OCI-LY3 (cell line): ENCODE measurements around the gene NBEAL2.
A peak's percentile ranks its signal among the peaks of the same experiment; 100 is the strongest.

Experiments
- H2AFZ ChIP-seq: fragments of 200-600, 300-600 bp; shearing (Covaris generic); 2 replicates; pipeline ENCODE4 v1.6.0; 2014; ENCODE audit warnings: antibody characterized with exemption, low read depth, low read length
- H3K27ac ChIP-seq: fragments of 200-600, 300-600 bp; sonication (generic); 2 replicates; pipeline ENCODE4 v1.5.1; 2014; ENCODE audit warnings: mild to moderate bottlenecking, low read length, moderate library complexity, mixed read lengths
- H3K27me3 ChIP-seq: fragments of 200-600, 300-600 bp; sonication (generic); 2 replicates; pipeline ENCODE4 v1.6.1; 2014; ENCODE audit warnings: low read depth, low read length, mixed read lengths
- H3K36me3 ChIP-seq: fragments of 200-600, 300-600 bp; sonication (generic); replicated peaks from 2 replicates; pipeline ENCODE3; 2014; ENCODE audit warnings: low read depth, low read length, mixed read lengths
- H3K4me1 ChIP-seq: fragments of 300-600, 200-600 bp; sonication (generic); 2 replicates; pipeline ENCODE4 v1.6.1; 2014; ENCODE audit warnings: low read length, mixed read lengths
- H3K4me2 ChIP-seq: fragments of 200-600, 300-600 bp; sonication (generic); 2 replicates; pipeline ENCODE4 v1.6.1; 2014; ENCODE audit warnings: low read length, mixed read lengths
- H3K4me3 ChIP-seq: fragments of 300-600, 200-600 bp; sonication (generic); 2 replicates; pipeline ENCODE4 v1.5.1; 2014; ENCODE audit warnings: antibody characterized with exemption, mild to moderate bottlenecking, low read length, moderate library complexity
- H3K79me2 ChIP-seq: fragments of 300-600, 200-600 bp; shearing (Covaris generic); 2 replicates; pipeline ENCODE4 v1.6.1; 2014; ENCODE audit warnings: mild to moderate bottlenecking, low read length, mixed read lengths
- H3K9ac ChIP-seq: fragments of 300-600, 200-600 bp; shearing (Covaris generic); 2 replicates; pipeline ENCODE4 v1.6.0; 2014; ENCODE audit warnings: mild to moderate bottlenecking, low read length, moderate library complexity
- H3K9me3 ChIP-seq: fragments of 200-600, 300-600 bp; shearing (Covaris generic); 2 replicates; pipeline ENCODE4 v1.6.1; 2014; ENCODE audit warnings: low read length, mixed read lengths; ENCODE audit not compliant: insufficient read depth
- H4K20me1 ChIP-seq: fragments of 200-600, 300-600 bp; sonication (generic); 2 replicates; pipeline ENCODE4 v1.6.1; 2016; ENCODE audit warnings: low read length, mixed read lengths; ENCODE audit not compliant: insufficient read depth
- EZH2phosphoT487 ChIP-seq: fragments of 200-600 bp; shearing (Covaris generic); IDR thresholded peaks from 2 replicates; pipeline ENCODE4 v1.6.1; 2018; ENCODE audit warnings: antibody characterized with exemption, mixed run types, low read depth
- TF ChIP-seq, protein P1 (sequence below): fragments of 200-600, 300-600 bp; sonication (generic); IDR thresholded peaks from 2 replicates; pipeline ENCODE4 v1.5.1; 2014; ENCODE audit warnings: antibody characterized with exemption, low read length, low read depth

NBEAL2 gene, protein sequence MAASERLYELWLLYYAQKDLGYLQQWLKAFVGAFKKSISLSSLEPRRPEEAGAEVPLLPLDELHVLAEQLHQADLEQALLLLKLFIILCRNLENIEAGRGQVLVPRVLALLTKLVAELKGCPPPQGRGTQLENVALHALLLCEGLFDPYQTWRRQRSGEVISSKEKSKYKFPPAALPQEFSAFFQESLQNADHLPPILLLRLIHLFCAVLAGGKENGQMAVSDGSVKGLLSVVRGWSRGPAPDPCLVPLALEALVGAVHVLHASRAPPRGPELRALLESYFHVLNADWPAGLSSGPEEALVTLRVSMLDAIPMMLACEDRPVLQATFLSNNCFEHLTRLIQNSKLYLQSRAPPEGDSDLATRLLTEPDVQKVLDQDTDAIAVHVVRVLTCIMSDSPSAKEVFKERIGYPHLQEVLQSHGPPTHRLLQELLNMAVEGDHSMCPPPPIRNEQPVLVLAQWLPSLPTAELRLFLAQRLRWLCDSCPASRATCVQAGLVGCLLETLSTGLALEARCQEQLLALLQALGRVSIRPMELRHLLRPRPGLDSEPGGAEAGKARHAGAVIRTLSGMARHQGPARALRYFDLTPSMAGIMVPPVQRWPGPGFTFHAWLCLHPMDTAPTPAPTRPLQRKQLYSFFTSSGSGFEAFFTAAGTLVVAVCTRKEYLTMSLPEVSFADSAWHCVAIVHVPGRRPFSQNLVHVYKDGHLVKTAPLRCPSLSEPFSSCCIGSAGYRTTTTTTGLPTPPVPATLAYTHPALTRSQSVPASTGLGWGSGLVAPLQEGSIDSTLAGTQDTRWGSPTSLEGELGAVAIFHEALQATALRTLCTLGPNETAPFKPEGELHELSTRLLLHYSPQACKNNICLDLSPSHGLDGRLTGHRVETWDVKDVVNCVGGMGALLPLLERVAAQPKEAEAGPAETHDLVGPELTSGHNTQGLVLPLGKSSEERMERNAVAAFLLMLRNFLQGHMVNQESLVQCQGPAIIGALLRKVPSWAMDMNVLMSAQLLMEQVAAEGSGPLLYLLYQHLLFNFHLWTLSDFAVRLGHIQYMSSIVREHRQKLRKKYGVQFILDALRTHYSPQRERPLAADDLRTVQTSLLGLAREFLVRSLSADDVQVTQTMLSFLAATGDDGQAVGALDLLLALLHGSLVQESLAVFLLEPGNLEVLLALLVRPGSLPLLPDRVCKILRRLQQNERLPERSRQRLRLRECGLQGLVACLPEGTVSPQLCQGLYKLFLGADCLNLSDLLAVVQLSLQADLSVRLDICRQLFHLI (N-terminal part only)

DNA sequence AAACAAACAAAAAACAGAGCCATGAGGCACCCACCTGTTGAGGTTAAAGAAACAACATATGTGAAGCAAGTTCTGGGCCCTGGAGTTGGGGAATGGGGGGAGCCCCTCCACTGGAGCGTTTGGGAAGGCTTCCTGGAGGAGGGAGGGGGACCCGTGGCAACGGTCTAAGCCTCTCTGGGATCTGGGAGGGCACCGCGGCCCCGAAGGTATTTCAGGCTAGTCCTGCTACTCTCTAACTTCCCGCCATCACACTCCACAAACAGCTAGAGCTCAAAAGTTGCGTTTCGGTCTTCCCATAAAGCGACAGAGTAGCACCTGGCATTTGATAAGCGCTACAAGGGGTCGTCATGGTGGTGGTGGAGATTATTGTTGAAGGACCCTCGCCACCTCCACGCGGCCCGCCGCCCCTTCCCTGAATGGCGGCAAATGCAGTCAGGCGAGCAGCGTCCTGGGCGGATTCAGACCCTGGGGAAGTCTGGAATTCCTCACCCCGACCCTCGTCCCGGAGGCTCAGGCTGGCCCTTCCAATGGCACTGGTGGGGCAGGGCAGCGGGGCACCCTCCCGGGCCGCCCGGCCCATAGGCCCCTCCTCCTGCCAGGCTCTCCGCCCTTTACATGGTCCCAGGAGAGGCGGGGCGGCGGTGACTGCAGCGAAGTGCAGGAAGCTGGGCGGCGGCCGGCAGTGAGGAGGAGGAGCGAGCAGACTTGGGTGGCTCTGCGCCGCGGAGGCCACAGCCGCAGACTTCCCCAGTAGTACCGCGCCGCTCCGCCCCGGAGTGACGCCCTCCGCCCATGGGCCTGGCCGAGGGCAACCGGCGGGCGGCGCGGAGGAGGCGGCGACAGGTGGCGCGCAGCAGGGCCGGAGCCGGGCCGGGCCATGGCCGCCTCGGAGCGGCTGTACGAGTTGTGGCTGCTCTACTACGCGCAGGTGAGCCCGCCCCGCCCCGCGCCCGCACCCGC is at the start of gene NBEAL2:
TSS of gene NBEAL2 (plus strand) at position 682 of the 960 bp plus-strand sequence. CDS start at position 878, 196 bp downstream.
- Histone ChIP-seq H3K27me3 (no peaks in the 10 kb centered on the region), H3K4me3 (peak within 1 kb of the TSS; percentile 99), H4K20me1 (peaks cover 14% of the 10 kb centered on the region; the same call in 1 of the 2 replicates), H3K4me2 (peak within 1 kb of the TSS; percentile 96), H3K9me3 (no peaks in the 10 kb centered on the region), H2AFZ (peak within 1 kb of the TSS; percentile 44; the same call in 1 of the 2 replicates), H3K27ac (peak within 1 kb of the TSS; percentile 58), H3K79me2 (peaks cover 65% of the 10 kb centered on the region), H3K36me3 (peaks cover 14% of the 10 kb centered on the region), H3K4me1 (peaks cover 30% of the 10 kb centered on the region), H3K9ac (peak within 1 kb of the TSS; percentile 98)
- no peak for TF ChIP-seq EZH2phosphoT487
- TF ChIP-seq, protein P1, sequence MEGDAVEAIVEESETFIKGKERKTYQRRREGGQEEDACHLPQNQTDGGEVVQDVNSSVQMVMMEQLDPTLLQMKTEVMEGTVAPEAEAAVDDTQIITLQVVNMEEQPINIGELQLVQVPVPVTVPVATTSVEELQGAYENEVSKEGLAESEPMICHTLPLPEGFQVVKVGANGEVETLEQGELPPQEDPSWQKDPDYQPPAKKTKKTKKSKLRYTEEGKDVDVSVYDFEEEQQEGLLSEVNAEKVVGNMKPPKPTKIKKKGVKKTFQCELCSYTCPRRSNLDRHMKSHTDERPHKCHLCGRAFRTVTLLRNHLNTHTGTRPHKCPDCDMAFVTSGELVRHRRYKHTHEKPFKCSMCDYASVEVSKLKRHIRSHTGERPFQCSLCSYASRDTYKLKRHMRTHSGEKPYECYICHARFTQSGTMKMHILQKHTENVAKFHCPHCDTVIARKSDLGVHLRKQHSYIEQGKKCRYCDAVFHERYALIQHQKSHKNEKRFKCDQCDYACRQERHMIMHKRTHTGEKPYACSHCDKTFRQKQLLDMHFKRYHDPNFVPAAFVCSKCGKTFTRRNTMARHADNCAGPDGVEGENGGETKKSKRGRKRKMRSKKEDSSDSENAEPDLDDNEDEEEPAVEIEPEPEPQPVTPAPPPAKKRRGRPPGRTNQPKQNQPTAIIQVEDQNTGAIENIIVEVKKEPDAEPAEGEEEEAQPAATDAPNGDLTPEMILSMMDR, result no peak

DNA sequence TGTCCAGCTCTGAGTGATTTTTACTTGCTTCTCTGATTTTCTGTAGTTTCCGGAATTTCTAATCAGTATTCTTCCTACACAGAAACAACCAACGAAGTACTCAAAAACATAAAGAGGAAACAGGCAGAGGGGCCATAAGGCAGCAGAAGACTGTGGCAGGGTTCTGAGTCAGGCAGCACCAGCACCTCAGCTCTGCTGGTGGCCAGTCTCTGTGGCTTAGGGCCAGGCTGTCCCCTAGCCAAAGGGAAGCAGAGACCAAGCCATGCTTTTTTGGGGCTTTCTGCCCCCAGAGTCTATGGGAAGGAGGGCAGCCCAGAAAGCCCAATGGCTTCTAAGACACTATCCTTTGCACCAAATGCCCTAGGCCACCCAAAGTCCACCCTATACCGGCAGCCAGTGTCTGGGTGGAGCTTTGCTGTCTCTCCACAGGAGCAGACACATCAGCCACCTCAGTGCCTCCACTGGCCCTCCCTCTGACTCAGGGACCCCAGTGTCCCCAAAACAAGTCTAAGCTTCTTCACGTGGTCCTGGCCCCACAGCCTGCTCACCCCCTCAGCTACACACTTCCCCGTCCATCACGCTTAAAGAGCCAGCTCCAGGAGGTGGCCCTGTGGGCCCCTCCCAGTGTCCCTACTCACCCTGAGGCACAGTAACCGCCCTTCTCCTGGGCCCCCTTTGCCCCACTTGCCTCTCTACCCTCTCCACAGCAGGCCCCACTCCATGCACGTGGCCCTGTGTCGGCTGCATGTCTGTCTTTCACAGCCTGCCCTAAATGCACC is 49.1 kb upstream of the NBEAL2 start:
- Histone ChIP-seq H3K4me1 (peaks cover 98% of the 10 kb centered on the region), H3K4me3 (peak overlapping the region; percentile 14)

GRCh38 chr3:46930945-46931403 is 48.5 kb upstream of the NBEAL2 start:
- no peaks in the 10 kb centered on the region for H4K20me1 ChIP-seq
- no peaks in the 10 kb centered on the region for H3K27me3 ChIP-seq
- peaks cover 83% of the 10 kb centered on the region for H3K79me2 ChIP-seq
- peak overlapping the region; percentile 98 for H3K27ac ChIP-seq
- H3K36me3 ChIP-seq, result peaks cover 62% of the 10 kb centered on the region
- peak overlapping the region; percentile 36 for H3K4me3 ChIP-seq
- peak overlapping the region; percentile 67 for H3K4me2 ChIP-seq
- peak overlapping the region; percentile 78 for H3K9ac ChIP-seq
- TF ChIP-seq EZH2phosphoT487, result no peak
- TF ChIP-seq, protein P1, result no peak
- H3K4me1 ChIP-seq, result peaks cover 98% of the 10 kb centered on the region
- H2AFZ ChIP-seq, result no peak overlapping the region
- H3K9me3 ChIP-seq, result peaks cover 7% of the 10 kb centered on the region; the same call in 1 of the 2 replicates

More for the DNA sequence above, 49.1 kb upstream of the NBEAL2 start:
- Histone ChIP-seq H3K9me3 (peaks cover 7% of the 10 kb centered on the region; the same call in 1 of the 2 replicates), H4K20me1 (no peaks in the 10 kb centered on the region), H3K27me3 (no peaks in the 10 kb centered on the region), H3K9ac (peak overlapping the region; percentile 78), H3K4me2 (peak overlapping the region; percentile 67), H3K79me2 (peaks cover 83% of the 10 kb centered on the region), H3K36me3 (peaks cover 62% of the 10 kb centered on the region), H3K27ac (peak overlapping the region; percentile 98), H2AFZ (no peak overlapping the region)
- TF ChIP-seq EZH2phosphoT487, result no peak
- TF ChIP-seq, protein P1, result no peak
